DLD1 (cell line): ENCODE results near the gene ELFN1.
"Not testable (repeated sequence)": the region's sequence is repeated elsewhere in the genome, so short reads cannot be mapped to it uniquely, and the experiment has no call there.

Experiments
- in situ Hi-C: cut with HindIII; loops from 2 replicates; pipeline ENCODE4 v1.10.0; 2017; ENCODE audit warnings: low sequenced_read_pairs

Gene ELFN1

GRCh38 chr7:1707756-1708595 lies 37.9 kb downstream of the ELFN1 start:
- in situ Hi-C loops: no loop called here

- in situ Hi-C loops: no loop called here
These were observed 38.6 kb downstream of the ELFN1 start for GRCh38 chr7:1708596-1709251.

GRCh38 chr7:1709281-1709680 lies 39.2 kb downstream of the ELFN1 start:
- in situ Hi-C loops: no loop called here

GRCh38 chr7:1709900-1710299 lies 39.8 kb downstream of the ELFN1 start:
- in situ Hi-C loops: no loop called here

GRCh38 chr7:1710936-1711335 lies 40.9 kb downstream of the ELFN1 start:
- in situ Hi-C loops: no loop called here

- in situ Hi-C loops: no loop called here
These were observed 42.9 kb downstream of the ELFN1 start for GRCh38 chr7:1712907-1713501.

- in situ Hi-C loops: no loop called here
These were observed 43.7 kb downstream of the ELFN1 start for GRCh38 chr7:1713502-1714484.

GRCh38 chr7:1714583-1715330 lies 44.7 kb downstream of the ELFN1 start:
- in situ Hi-C loops: no loop called here

GRCh38 chr7:1715331-1715625 lies 45.2 kb downstream of the ELFN1 start:
- in situ Hi-C loops: no loop called here

GRCh38 chr7:1715671-1716074 lies 45.6 kb downstream of the ELFN1 start:
- in situ Hi-C loops: no loop called here

- in situ Hi-C loops: no loop called here
These were observed 46.4 kb downstream of the ELFN1 start for GRCh38 chr7:1716263-1717094.

- in situ Hi-C loops: no loop called here
These were observed 47.0 kb downstream of the ELFN1 start for GRCh38 chr7:1717095-1717483.

GRCh38 chr7:1717903-1718676 lies 48.0 kb downstream of the ELFN1 start:
- in situ Hi-C loops: no loop called here

- in situ Hi-C loops: not testable (repeated sequence)
These were observed 48.8 kb downstream of the ELFN1 start for GRCh38 chr7:1718850-1719249.

- in situ Hi-C loops: not testable (repeated sequence)
These were observed 49.2 kb downstream of the ELFN1 start for GRCh38 chr7:1719256-1719655.

GRCh38 chr7:1719913-1720312 lies 49.8 kb downstream of the ELFN1 start:
- in situ Hi-C loops: no loop called here

- in situ Hi-C loops: no loop called here
These were observed 50.2 kb downstream of the ELFN1 start for GRCh38 chr7:1720326-1720725.

- in situ Hi-C loops: no loop called here
These were observed 51.1 kb downstream of the ELFN1 start for GRCh38 chr7:1721047-1721690.
